Measurements from ENCODE around the gene FOXP4.

DNA sequence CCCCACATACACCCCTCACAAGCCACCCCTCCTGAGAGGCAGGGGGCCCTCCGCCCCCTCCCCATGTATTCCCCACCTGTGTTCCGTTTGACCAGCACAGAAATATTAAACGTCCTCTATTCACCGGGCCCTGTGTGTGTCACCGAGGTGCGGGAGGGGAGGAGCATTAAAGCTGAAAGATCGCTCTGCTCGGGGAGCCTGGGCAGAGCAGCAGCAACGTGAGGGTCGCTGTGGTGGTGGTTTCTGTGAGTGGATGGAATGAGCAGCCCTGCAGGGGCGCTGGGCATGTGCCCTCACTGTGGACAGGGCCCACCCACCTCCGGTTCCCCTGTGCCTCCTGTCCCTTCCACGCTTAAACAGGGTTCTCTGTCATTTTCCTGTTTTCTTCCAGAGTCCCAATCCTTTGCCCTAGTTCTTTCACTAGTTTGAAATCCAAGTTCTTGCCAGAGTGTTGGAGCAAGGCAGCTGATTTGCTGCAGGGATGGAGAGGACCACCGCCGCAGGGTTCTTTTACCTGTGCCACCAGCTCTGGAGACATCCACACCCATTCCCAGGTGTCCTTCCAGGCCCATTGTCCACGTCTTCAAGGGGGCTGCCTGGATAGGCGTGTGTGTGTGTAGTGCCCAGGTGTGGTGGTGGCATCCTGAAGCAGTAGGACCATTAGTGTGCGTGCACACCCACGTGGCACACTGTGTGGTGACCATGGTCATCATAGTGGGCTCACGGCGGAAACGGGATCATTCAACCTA, 54.5 kb downstream of the FOXP4 start:
- no peak for TF ChIP-seq CTCF (conservative IDR thresholded peaks at IDR 0.05)
- TF ChIP-seq ZFX (IDR thresholded peaks at IDR 0.05), result no peak
